ENCODE results near the gene TRIM27. TPM values are rescaled to one million over a fixed set of nuclear protein-coding genes. Genes with fewer than 3 reads are reported as not detected.

Gene TRIM27
- total RNA-seq, 4 donors from 2014 or later = 24.6 to 108 (median 48.7) TPM

DNA sequence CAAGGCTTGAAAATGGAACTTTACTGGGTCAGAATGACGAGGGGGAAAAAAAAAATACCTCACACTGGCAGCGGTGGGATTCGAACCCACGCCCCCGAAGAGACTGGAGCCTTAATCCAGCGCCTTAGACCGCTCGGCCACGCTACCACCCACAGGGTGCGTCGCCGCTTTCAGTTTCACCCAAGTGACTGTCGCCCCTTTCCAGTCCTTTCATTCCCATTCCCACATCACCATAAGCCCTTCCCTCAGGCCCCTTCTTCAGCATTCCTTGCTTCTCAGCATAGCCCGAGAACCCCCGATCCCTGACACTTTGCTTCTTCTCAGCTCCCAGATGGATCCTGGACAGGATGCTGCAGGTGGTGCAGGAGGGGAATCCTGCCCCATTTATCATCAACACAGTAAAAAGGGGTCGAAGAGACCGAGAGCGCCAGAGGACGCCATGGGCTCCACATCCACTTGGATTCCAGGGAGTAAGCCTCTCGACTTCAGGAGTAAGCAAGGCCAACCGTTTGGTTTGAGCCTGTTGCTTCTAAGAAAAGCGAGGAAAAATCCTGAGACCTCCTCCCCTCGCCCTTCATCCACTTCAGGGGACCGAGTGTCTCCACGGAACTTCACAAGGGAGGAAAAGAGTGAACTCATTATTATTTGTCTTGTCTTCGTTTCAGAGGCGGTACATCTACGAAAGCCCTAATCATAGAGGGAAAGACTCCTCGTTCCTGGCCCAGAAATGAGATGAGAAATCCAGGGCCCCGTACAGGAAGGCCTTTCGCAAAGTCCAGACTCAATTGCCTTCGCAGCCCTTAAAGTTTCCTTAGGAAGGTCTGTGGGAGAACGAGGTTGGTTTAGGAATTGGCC, 20.0 kb upstream of the TRIM27 start:
- Histone ChIP-seq H3K27me3 (no peaks in the 10 kb centered on the region), H3K27ac (peak overlapping the region; percentile 80 to 84), H3K36me3 (no peaks in the 10 kb centered on the region), H3K9me3 (no peaks in the 10 kb centered on the region), H3K4me3 (peak overlapping the region; percentile 26 to 35), H3K4me1 (no peaks in the 10 kb centered on the region)
- TF ChIP-seq POLR2A (IDR thresholded peaks at IDR 0.05) = no peak
- TF ChIP-seq, protein P1, sequence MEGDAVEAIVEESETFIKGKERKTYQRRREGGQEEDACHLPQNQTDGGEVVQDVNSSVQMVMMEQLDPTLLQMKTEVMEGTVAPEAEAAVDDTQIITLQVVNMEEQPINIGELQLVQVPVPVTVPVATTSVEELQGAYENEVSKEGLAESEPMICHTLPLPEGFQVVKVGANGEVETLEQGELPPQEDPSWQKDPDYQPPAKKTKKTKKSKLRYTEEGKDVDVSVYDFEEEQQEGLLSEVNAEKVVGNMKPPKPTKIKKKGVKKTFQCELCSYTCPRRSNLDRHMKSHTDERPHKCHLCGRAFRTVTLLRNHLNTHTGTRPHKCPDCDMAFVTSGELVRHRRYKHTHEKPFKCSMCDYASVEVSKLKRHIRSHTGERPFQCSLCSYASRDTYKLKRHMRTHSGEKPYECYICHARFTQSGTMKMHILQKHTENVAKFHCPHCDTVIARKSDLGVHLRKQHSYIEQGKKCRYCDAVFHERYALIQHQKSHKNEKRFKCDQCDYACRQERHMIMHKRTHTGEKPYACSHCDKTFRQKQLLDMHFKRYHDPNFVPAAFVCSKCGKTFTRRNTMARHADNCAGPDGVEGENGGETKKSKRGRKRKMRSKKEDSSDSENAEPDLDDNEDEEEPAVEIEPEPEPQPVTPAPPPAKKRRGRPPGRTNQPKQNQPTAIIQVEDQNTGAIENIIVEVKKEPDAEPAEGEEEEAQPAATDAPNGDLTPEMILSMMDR (IDR thresholded peaks at IDR 0.05) = no peak
- intact Hi-C loops (cut with DNase I; ENCODE audit: low total_unique reads) = no loop called here
- peak; percentile 62 to 69 for DNase-seq

DNA sequence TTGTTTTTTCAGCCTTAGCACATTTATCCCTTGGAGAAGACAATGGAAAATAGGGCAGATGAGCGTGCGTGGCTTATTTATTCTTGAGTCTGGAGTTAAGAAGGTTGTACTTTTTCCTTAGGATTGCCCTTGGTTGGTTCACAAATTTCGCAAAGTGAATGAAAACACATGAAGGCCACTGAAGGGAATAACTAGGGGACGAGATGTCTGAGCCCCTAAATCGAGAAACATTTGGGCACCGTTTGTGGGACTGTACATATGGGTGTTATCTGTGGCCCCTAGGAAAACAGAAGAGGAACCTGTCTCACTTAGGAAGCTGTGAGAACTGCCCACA, 19.4 kb upstream of the TRIM27 start:
- intact Hi-C loops (cut with DNase I; ENCODE audit: low total_unique reads) = no loop called here
- TF ChIP-seq, protein P1 (IDR thresholded peaks at IDR 0.05) = no peak
- no peak for TF ChIP-seq POLR2A (IDR thresholded peaks at IDR 0.05)
- Histone ChIP-seq H3K27ac (no peak overlapping the region), H3K4me3 (peak overlapping the region in 1 of 2 donors; percentile 26), H3K36me3 (no peaks in the 10 kb centered on the region), H3K27me3 (no peaks in the 10 kb centered on the region), H3K4me1 (no peaks in the 10 kb centered on the region), H3K9me3 (no peaks in the 10 kb centered on the region)
- no peak for DNase-seq

DNA sequence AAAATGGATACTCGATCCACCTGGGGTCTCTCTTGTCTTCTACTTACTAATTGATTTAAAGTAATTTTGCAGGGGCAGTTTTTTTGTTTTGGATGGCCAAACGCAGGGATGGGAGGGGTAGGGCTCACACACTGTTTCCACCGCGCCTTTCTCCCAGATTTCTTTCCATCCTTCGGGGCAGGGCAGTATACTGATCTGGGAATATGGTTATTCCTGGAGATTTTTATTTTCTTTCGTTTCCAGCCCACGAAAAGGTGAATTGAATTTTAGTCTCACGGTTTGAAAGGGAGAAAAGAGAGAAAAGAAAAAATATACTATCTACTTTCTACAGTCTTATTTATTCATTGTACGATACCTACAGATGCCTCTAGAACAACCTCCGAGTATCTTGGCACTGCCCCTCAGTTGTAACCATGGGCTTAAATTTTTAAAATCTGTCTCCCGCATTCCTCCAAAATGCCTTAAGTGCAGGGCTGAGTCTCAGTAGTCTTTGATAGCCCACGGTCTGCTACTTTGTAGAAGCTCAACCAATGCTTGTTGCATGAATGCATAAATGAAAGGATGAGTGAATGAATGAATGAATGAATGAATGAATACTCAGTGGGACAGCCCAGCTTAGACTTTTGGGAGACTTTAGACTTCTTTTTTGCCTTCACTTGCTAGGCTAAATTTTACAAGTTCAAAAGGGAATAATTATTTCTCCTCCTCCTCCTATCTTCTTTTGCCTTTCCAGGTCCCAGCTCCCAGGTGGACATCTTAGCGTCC, 18.1 kb upstream of the TRIM27 start:
- Histone ChIP-seq H3K9me3 (no peaks in the 10 kb centered on the region), H3K4me1 (no peaks in the 10 kb centered on the region), H3K4me3 (peak overlapping the region; percentile 65 to 84), H3K36me3 (no peaks in the 10 kb centered on the region), H3K27me3 (no peaks in the 10 kb centered on the region), H3K27ac (peak overlapping the region; percentile 90 to 91)
- peak in 1 of 2 donors; percentile 83 for DNase-seq
- TF ChIP-seq, protein P1 (IDR thresholded peaks at IDR 0.05) = no peak
- no peak for TF ChIP-seq POLR2A (IDR thresholded peaks at IDR 0.05)
- intact Hi-C loops (cut with DNase I; ENCODE audit: low total_unique reads) = no loop called here

DNA sequence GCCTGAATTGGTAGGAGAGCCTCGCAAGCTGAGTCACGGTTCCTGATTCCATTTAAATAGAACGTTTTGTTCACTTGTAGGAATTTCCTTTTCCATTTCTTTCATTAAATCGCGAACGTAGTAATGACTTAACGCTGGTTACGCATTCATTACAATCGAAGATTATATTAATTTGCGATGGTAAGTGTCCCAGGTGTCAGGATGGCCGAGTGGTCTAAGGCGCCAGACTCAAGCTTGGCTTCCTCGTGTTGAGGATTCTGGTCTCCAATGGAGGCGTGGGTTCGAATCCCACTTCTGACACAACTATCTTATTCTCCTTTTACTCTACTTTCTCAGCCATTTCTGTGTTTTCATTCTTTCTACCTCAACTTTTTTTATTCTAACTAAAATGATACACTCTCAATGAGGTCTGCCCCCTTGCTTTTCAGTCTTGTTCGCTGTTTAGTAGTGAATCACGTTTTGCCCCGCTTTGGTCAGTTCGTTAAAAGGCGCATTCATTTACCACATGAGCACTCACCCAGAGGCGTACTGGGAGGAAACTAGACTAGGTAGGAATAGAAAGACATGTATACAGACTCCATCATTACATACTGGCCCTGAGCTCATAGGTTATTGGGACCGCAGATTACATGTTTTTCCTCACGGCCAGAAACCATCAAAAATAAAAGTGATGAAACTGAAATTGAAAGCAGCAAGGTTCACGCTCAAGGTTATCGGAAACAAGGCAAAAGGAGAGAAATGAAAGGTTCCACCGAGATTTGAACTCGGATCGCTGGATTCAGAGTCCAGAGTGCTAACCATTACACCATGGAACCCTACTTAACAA, 17.3 kb upstream of the TRIM27 start:
- intact Hi-C loops (cut with DNase I; ENCODE audit: low total_unique reads) = no loop called here
- H3K27ac ChIP-seq = peak overlapping the region; percentile 90 to 91
- DNase-seq = peak; percentile 76 to 91
- no peaks in the 10 kb centered on the region for H3K9me3 ChIP-seq
- H3K4me3 ChIP-seq = peak overlapping the region; percentile 65 to 84
- no peaks in the 10 kb centered on the region for H3K27me3 ChIP-seq
- H3K36me3 ChIP-seq = no peaks in the 10 kb centered on the region
- TF ChIP-seq POLR2A (IDR thresholded peaks at IDR 0.05) = no peak
- TF ChIP-seq, protein P1 (IDR thresholded peaks at IDR 0.05) = no peak
- no peaks in the 10 kb centered on the region for H3K4me1 ChIP-seq
